GM08714 (cell line): ENCODE results near the gene DDB1.

Source experiments
- H3K4me3 ChIP-seq: fragments of 200-500 bp; sonication (Bioruptor generic); 2 replicates; pipeline ENCODE4 v1.5.1; 2014; ENCODE audit warnings: mild to moderate bottlenecking, low read length, inconsistent platforms
- ZNF274 ChIP-seq: IDR thresholded peaks from 2 replicates; pipeline ENCODE4 v1.6.1; 2012; ENCODE audit warnings: mild to moderate bottlenecking, low read depth, low read length

The DDB1 gene

DNA sequence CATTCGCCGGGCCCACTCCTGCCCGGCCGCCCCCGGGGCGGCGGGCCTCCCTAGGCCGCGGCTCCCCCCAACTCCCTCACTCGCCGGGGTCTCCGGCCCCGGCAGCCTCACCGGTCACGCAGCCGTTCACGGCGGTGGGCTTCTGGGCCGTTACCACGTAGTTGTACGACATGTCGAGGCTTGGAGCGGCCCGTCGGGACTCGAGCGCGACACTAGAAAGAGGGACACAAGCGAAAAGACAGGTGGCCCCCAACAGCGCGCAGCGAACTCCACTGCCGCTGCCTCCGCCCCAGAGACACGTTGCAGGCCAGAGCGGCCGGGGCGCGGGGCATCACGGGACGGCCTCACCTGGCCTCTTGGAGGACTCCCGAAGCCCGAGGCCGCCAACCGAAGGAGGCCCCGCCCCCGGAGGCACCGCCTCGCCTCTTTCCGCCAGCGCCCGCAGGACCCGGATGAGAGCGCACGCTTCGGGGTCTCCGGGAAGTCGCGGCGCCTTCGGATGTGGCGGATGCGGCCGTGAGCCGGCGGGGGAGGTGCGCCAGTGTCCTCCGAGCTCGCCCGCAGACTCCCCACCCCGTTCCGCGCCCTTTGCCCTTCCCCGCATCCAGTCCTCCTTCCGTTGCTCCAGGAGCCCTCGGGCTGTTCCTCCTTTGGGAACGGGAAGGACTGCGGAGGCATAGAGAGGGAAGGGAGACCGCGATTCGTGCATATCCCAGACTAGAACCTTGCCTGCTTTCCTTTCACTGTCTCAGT is at the start of gene DDB1, which contains the start of gene TKFC:
Gene DDB1 (minus strand): TSS at position 309 of the 753 bp plus-strand sequence. CDS start 137 bp downstream, at position 172.
Gene TKFC (plus strand): TSS at position 432 of the 753 bp plus-strand sequence. CDS start 1,501 bp downstream, outside the sequence.
- H3K4me3 ChIP-seq: peak within 1 kb of the TSS; percentile 93
- TF ChIP-seq ZNF274: no peak

DNA sequence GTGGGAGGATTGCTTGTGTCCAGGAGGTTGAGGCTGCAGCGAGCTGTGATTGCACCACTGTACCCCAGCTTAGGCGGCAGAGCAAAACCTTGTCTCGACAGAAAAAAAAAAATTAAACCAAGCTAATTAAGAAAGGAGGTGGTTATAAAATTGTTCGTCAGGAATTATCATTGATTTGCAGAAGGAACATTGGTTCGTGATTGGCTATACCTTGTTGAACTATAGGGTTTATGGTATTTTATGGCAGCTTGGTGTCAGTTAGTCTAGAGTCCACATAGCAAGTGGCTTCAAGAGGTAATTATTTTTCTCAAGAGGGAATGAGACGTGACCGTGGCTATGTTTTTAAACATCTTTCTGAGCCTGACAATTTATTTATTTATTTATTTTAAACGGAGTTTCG is 48.0 kb upstream of the DDB1 start:
- H3K4me3 ChIP-seq: no peak overlapping the region
- no peak for TF ChIP-seq ZNF274

DNA sequence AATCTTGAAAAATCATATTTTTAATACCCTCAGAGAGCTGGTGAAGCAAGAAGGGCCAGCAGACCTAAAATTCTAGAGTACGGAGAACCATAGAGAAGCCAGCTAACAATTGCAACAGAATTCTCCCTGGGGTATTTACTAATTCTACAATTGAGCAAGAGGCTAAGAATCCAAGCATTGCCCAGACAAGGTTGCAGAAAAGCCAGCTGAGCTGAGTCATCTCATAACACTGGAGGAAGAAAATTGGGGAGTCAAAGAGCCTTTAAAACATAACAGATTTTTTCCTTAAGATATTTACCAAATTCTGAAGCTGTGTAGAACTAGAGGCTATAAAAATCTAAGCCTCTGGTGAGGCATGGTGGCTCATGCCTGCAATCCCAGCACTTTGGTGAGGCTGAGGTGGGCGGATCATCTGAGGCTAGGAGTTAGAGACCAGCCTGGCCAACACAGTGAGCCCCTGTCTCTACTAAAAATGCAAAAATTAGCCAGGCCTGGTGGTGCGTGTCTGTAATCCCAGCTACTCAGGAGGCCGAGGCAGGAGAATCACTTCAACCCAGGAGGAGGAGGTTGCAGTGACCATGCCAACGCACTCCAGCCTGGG is 45.9 kb upstream of the DDB1 start:
- H3K4me3 ChIP-seq: no peak overlapping the region
- TF ChIP-seq ZNF274: no peak

DNA sequence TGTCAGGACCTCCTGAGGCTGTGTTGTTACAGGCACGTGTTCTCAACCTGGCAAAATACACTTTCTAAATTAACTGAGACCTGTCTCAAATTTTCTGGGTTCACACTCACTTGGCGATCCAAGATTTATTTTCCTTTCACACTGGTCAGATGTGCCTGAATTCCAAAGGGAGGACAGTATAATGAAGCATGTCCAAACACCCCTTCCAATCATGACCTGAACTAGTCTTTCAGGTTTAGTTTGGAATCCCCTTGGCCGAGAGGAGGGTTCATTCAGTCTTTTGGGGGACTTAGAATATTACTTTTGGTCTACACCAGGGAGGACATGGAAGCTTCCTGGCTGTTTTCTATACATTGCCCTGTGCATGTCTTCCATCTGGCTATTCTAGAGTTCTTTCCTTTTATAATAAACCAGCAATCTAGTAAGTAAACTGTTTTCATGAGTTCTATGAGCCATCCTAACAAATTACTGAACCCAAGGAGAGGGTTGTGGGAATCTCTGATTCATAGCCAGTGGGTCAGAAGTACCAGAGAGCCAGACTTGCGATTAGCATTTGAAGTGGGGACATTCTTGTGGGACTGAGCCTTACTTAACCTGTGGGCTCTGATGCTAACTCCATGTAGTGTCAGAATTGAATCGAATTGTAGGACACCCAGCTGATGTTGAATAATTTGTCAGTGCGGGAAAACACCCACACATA is 44.7 kb upstream of the DDB1 start:
- no peak for TF ChIP-seq ZNF274
- no peak overlapping the region for H3K4me3 ChIP-seq

GRCh38 chr11:61375761-61376108 is 42.8 kb upstream of the DDB1 start:
- no peak overlapping the region for H3K4me3 ChIP-seq
- TF ChIP-seq ZNF274: no peak

GRCh38 chr11:61372659-61373420 is 39.9 kb upstream of the DDB1 start:
- no peak for TF ChIP-seq ZNF274

GRCh38 chr11:61370349-61371005 is 37.6 kb upstream of the DDB1 start:
- TF ChIP-seq ZNF274: no peak
- no peak overlapping the region for H3K4me3 ChIP-seq

More at GRCh38 chr11:61372659-61373420, 39.9 kb upstream of the DDB1 start:
- H3K4me3 ChIP-seq: no peak overlapping the region

- no peak overlapping the region for H3K4me3 ChIP-seq
- no peak for TF ChIP-seq ZNF274
Observed at GRCh38 chr11:61369372-61370348, 36.8 kb upstream of the DDB1 start.

- no peak for TF ChIP-seq ZNF274
- H3K4me3 ChIP-seq: no peak overlapping the region
Observed at GRCh38 chr11:61368646-61369045, 35.7 kb upstream of the DDB1 start.

DNA sequence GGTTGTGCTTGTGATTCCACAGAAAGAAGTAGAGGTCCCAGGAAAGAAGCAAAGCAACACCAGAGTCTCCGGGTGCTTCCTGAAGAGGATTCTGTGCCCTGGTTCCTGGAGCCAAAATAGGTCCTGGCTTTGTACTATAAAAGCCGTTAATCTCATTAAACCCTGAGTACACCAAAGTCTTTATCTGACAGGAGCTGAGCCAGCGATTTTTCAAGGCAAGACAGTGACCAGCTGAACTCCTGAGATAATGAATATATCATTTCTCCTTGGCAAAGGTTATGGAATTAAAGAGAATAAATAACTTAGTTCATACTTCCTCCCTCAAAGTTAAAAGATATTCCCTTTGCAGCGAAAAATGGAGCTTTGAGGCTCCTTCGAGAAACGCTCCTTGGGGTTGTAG is 34.5 kb upstream of the DDB1 start:
- TF ChIP-seq ZNF274: no peak
- no peak overlapping the region for H3K4me3 ChIP-seq

GRCh38 chr11:61364012-61364675 is 31.2 kb upstream of the DDB1 start:
- TF ChIP-seq ZNF274: no peak
- no peak overlapping the region for H3K4me3 ChIP-seq

- TF ChIP-seq ZNF274: no peak
- H3K4me3 ChIP-seq: peak overlapping the region; percentile 93
Observed at GRCh38 chr11:61362542-61362875, 29.6 kb upstream of the DDB1 start.
